Peyer's patch (tissue), 4 donors: Measurements from ENCODE around the gene GUSB.

ENCODE experiments used
- CTCF ChIP-seq, 6 experiments: fragments of 450-650 bp in 4 of 6; fragments of 200-600 bp in 2 of 6; sonication (generic) in 1 of 6; IDR thresholded peaks; one replicate each; pipeline ENCODE4 v1.5.1; 2017 to 2019; ENCODE audit warnings: antibody characterized with exemption in 6 of 6, mild to moderate bottlenecking in 3 of 6, moderate library complexity in 1 of 6
- POLR2A ChIP-seq, 2 donors: fragments of 450-650 bp; IDR thresholded peaks; one replicate each; pipeline ENCODE4 v1.5.1; 2017; ENCODE audit warnings: antibody characterized with exemption in 2 of 2, mild to moderate bottlenecking in 2 of 2, moderate library complexity in 2 of 2

DNA sequence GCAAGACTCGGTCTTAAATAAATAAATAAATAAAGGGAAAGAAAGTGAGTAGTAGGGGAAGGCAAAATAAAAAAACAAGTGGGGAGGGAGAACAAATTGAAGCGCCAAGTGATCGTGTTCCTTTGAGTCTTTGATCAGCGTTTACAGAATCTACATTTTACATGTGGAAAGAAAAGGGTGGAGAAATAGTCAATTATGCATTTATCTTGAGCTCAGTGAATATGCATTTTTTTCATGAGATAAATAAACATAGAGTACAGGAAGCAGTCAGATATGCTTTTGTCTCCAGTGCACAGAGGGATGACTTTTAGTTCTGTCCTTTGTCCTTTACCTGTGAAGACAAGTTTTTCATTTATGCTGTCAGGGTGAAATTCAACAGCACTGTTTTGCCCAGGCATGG is 6.1 kb upstream of the GUSB start:
- TF ChIP-seq CTCF (IDR thresholded peaks at IDR 0.05), result no peak
- TF ChIP-seq POLR2A (IDR thresholded peaks at IDR 0.05), result no peak
